Esophagus muscularis mucosa (tissue), 3 donors: ENCODE data around the gene HCFC1.

Experiments used
- POLR2A ChIP-seq: fragments of 450-650 bp; IDR thresholded peaks from one replicate; pipeline ENCODE4 v1.6.1; 2017; ENCODE audit warnings: antibody characterized with exemption, moderate library complexity, mild to moderate bottlenecking, low read depth
- TF ChIP-seq, protein P1 (sequence below), 3 experiments: fragments of 200-600 bp in 2 of 3; fragments of 450-650 bp in 1 of 3; sonication (generic) in 2 of 3; IDR thresholded peaks; one replicate each; pipeline ENCODE4 v1.5.1; 2017 to 2019; ENCODE audit warnings: antibody characterized with exemption in 3 of 3, mild to moderate bottlenecking in 2 of 3, moderate library complexity in 1 of 3

- TF ChIP-seq POLR2A, result no peak
- TF ChIP-seq, protein P1, sequence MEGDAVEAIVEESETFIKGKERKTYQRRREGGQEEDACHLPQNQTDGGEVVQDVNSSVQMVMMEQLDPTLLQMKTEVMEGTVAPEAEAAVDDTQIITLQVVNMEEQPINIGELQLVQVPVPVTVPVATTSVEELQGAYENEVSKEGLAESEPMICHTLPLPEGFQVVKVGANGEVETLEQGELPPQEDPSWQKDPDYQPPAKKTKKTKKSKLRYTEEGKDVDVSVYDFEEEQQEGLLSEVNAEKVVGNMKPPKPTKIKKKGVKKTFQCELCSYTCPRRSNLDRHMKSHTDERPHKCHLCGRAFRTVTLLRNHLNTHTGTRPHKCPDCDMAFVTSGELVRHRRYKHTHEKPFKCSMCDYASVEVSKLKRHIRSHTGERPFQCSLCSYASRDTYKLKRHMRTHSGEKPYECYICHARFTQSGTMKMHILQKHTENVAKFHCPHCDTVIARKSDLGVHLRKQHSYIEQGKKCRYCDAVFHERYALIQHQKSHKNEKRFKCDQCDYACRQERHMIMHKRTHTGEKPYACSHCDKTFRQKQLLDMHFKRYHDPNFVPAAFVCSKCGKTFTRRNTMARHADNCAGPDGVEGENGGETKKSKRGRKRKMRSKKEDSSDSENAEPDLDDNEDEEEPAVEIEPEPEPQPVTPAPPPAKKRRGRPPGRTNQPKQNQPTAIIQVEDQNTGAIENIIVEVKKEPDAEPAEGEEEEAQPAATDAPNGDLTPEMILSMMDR (IDR thresholded peaks at IDR 0.05), result no peak
Observed at GRCh38 chrX:153966841-153967535, 4.6 kb downstream of the HCFC1 start.
